Cardiac muscle cell (in vitro differentiated cells and primary cell): ENCODE measurements around the gene MICB. TPM values are rescaled to one million over a fixed set of nuclear protein-coding genes. Genes with fewer than 3 reads are reported as not detected.
A peak's percentile ranks its signal among the peaks of the same experiment; 100 is the strongest.

Experiments used
- DNase-seq, 2 donors: peaks; one replicate each; pipeline versions ENCODE4 v3.0.0 to v3.0.0-alpha.2; 2010 to 2017; ENCODE audit warnings: low read depth in 1 of 2, low spot score in 1 of 2
- H3K27ac ChIP-seq: fragments of 200-600 bp; sonication (generic); 2 replicates; pipeline ENCODE4 v1.5.1; 2016
- H3K27me3 ChIP-seq: fragments of 200-600 bp; sonication (generic); 2 replicates; pipeline ENCODE4 v1.6.0; 2016; ENCODE audit warnings: control low read depth
- H3K36me3 ChIP-seq: fragments of 200-600 bp; sonication (generic); 2 replicates; pipeline ENCODE4 v1.5.1; 2016; ENCODE audit warnings: control low read depth
- H3K4me1 ChIP-seq: fragments of 200-600 bp; sonication (generic); 2 replicates; pipeline ENCODE4 v1.8.1; 2017; ENCODE audit warnings: low read depth, mild to moderate bottlenecking, mixed run types
- H3K4me3 ChIP-seq: fragments of 200-600 bp; sonication (generic); 2 replicates; pipeline ENCODE4 v1.5.1; 2016; ENCODE audit warnings: mild to moderate bottlenecking
- H3K9me3 ChIP-seq: fragments of 200-600 bp; sonication (generic); 2 replicates; pipeline ENCODE4 v1.5.1; 2017; ENCODE audit warnings: low read depth, mild to moderate bottlenecking, control low read depth
- polyA plus RNA-seq: library from polyadenylated mRNA; unstranded; fragments of >200 nt; fragmentation: Nextera tagmentation; extraction: Ambion mirVana; gene quantifications from 2 replicates; pipeline ENCODE4 v1.2.1, GENCODE V29; 2016
- total RNA-seq: library from RNA; depleted of rRNA; stranded (reverse); fragments of >200 nt; gene quantifications from 2 replicates; pipeline ENCODE4 v1.2.3, GENCODE V29; 2016
- TF ChIP-seq, protein P1 (sequence below): IDR thresholded peaks from 2 replicates; pipeline ENCODE4 v1.5.1; 2012; ENCODE audit warnings: low read depth, mild to moderate bottlenecking, low read length

MICB gene
- total and polyA plus RNA-seq, 2 experiments from 2014 or later: 0.99 to 2.2 TPM

DNA sequence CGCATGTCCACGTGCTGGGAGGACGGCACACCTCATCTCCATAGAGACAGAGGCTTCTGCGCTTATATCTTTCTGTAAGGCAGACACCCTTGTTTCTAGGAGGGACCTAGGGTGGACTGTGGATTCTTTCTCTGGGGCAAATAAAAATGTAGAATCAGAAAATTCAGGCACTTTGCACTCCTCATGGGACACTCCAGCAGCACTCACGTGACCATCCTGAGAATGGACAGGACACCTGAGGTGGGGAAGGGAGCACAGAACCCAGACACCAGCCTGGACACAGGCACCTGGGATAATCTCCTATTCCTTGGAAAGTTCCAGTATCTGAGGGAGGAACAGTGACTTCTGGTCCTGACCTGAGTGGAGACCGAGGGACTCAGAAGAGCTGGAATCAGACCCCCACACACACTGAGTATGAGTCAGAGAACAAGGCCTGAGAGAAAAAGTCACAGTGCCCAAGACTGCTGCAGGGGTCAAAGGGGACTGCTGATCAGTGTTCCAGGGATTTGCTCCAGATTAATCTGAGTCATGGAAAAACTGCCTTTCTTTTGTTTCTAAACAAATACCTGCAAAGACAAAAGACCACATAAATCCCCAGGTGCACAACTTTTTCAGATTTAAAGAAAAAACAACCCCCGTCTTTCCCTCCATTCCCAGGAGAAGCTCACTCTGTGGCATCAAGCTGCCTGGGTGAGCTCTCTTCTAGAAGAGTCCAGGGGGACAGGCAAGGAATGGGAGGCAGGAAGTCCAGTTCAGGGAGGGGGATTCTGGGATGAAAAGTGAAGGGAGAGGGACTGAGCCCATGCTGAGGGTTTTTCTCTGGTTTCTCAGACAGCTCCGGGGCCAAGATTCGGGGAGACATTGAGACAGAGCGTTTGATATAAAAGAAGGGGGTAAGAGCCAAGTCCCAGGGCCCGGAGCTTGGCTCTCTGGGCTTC is 35.6 kb upstream of the MICB start:
- TF ChIP-seq, protein P1, sequence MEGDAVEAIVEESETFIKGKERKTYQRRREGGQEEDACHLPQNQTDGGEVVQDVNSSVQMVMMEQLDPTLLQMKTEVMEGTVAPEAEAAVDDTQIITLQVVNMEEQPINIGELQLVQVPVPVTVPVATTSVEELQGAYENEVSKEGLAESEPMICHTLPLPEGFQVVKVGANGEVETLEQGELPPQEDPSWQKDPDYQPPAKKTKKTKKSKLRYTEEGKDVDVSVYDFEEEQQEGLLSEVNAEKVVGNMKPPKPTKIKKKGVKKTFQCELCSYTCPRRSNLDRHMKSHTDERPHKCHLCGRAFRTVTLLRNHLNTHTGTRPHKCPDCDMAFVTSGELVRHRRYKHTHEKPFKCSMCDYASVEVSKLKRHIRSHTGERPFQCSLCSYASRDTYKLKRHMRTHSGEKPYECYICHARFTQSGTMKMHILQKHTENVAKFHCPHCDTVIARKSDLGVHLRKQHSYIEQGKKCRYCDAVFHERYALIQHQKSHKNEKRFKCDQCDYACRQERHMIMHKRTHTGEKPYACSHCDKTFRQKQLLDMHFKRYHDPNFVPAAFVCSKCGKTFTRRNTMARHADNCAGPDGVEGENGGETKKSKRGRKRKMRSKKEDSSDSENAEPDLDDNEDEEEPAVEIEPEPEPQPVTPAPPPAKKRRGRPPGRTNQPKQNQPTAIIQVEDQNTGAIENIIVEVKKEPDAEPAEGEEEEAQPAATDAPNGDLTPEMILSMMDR: no peak
- Histone ChIP-seq H3K36me3 (no peaks in the 10 kb centered on the region), H3K9me3 (no peaks in the 10 kb centered on the region), H3K4me3 (no peak overlapping the region), H3K27ac (no peak overlapping the region), H3K4me1 (no peaks in the 10 kb centered on the region), H3K27me3 (peaks cover 19% of the 10 kb centered on the region)
- DNase-seq: no peak

DNA sequence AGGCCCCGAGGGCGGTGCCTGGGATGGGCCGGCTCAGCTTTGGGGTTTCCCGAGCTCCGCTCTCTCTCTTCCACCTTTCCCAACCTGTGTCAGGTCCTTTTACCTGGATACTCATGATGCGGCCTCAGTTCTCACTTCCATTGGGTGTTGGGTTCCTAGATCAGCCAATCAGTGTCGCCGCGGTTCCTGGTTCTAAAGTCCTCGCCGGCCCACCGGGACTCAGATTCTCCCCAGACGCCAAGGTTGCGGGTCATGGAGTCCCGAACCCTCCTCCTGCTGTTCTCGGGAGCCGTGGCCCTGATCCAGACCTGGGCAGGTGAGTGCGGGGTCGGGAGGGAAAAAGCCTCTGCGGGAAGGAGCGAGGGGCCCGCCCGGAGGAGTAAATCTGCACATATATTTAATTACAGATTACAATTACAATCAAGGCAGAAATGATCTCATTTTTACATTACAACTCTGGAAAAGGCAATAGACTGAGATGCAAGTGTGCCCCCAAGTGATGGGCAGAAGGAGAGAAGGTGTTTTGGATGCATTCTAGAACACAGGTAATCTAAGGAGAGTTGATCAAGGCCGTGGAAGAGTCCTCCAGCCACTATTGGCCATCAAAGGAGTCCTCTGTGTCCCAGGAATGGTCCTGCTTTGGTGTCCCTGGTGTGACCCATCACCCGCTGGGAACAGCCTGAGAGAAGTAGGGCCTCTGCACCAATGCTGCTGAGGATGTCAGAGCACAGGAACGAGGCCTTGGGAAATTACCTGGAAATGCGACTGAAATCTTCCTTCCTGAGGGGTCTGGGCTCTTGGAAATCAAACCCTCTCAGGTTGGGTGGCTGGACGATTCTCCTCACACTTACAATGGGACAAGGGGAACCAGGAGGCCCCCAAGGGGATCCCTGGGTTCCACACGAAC is 34.7 kb upstream of the MICB start:
- no peaks in the 10 kb centered on the region for H3K36me3 ChIP-seq
- no peak overlapping the region for H3K27ac ChIP-seq
- TF ChIP-seq, protein P1: no peak
- DNase-seq: peak; percentile 88 to 89
- peak overlapping the region; percentile 13 for H3K4me3 ChIP-seq
- H3K9me3 ChIP-seq: no peaks in the 10 kb centered on the region
- no peaks in the 10 kb centered on the region for H3K4me1 ChIP-seq
- peaks cover 14% of the 10 kb centered on the region for H3K27me3 ChIP-seq

DNA sequence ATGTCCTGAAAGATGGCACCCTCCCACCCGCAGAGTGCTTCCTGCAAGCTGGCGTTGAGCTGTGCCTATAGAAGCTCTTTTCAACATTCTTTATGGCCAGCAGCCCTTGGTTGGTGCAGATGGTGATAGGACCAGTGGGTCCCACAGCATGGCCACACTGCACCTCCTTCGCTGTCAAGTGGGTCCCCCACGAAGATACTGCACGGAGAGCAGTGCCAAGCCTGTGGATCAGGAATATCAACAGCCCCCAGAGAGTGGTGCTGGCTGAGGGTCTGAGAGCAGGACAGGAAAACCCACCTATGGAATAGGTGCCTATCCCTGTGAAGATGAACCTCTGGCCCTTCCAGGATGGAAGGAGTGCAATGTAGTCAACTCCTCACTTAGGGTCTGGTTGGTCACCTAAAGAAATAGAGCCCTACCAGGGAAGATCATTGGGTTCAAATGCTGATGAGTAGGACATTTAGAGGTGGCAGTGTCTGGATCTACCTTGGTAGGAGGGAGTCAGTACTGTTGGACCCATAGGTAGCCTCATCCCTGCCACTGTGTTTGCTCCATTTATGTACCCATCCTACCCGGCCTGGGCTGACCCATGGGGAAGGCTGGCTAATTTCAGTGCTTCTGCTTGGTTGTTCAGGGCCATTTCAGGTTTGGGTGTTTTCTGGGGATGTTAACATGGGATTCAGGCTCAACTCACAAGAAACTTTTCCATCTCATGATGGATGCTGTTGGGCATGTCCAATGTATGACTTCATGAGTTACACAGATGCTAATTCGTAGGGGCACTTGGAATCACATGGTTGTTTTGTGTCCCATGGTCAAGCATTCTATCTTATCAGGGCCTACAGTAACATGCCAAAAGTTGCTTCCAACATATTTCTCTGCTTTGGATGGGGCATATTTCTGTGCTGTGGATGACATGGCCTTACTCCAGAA is 33.4 kb upstream of the MICB start:
- H3K36me3 ChIP-seq: no peaks in the 10 kb centered on the region
- TF ChIP-seq, protein P1: no peak
- no peaks in the 10 kb centered on the region for H3K4me1 ChIP-seq
- H3K9me3 ChIP-seq: no peaks in the 10 kb centered on the region
- no peak overlapping the region for H3K27ac ChIP-seq
- H3K27me3 ChIP-seq: peaks cover 6% of the 10 kb centered on the region
- no peak for DNase-seq
- no peak overlapping the region for H3K4me3 ChIP-seq

DNA sequence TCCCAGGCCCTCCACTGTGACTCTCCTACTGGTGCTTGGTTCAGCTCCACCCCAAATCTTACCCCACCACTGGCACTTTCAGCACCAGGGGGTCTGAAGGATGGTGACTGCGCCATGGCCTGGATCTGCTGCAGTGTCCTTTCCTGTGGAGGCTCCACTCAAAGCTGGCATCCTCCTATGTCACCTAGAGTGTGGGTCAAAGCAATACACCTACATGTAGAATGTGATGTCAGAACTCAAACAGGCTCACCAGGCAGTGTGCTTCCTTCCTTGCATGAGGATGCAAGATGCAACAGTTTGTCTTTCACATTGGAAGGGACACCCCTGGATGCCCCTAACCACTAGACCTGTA is 32.8 kb upstream of the MICB start:
- Histone ChIP-seq H3K4me3 (no peak overlapping the region), H3K27ac (no peak overlapping the region), H3K9me3 (no peaks in the 10 kb centered on the region), H3K36me3 (no peaks in the 10 kb centered on the region), H3K4me1 (no peaks in the 10 kb centered on the region), H3K27me3 (peaks cover 11% of the 10 kb centered on the region)
- TF ChIP-seq, protein P1: no peak
- DNase-seq: no peak

DNA sequence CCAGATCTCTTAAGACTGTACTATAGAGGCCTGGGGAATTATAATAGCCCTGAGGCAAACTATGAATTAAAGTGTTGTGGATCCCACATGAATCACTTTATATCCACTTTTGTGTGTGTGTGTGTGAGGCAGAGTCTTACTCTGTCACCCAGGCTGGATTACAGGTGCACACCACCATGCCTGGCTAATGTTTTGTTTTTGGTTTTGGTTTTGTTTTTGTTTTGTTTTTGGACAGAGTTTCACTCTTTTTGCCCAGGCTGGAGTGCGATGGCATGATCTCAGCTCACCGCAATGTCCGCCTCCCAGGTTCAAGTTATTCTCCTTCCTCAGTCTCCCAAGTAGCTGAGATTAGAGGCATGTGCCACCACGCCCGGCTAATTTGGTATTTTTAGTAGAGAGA is 32.2 kb upstream of the MICB start:
- Histone ChIP-seq H3K36me3 (no peaks in the 10 kb centered on the region), H3K4me3 (no peak overlapping the region), H3K27ac (no peak overlapping the region), H3K4me1 (no peaks in the 10 kb centered on the region), H3K9me3 (no peaks in the 10 kb centered on the region), H3K27me3 (peaks cover 13% of the 10 kb centered on the region)
- TF ChIP-seq, protein P1: no peak
- DNase-seq: no peak
